Heart left ventricle (tissue), 16 donors: ENCODE measurements around the gene DOCK1. TPM values are rescaled to one million over a fixed set of nuclear protein-coding genes. Genes with fewer than 3 reads are reported as not detected.

Experiments
- ATAC-seq, 4 donors: fragments of 200-7000 bp; cut with Tn5 transposase; one replicate each; pipeline ENCODE4 v1.9.1; 2020 to 2022; ENCODE audit warnings: moderate library complexity in 4 of 4, mild to moderate bottlenecking in 3 of 4, moderate number of reproducible peaks in 1 of 4
- DNase-seq, 5 donors: peaks; one replicate each; pipeline ENCODE4 v3.0.0-alpha.2; 2020
- H3K27ac ChIP-seq, 12 donors: fragments of 200-600 bp; sonication (generic) in 4 of 12; one replicate each; pipeline versions ENCODE4 v1.5.0 to v1.8.0; 2016 to 2022; ENCODE audit warnings: mild to moderate bottlenecking in 2 of 12
- H3K27me3 ChIP-seq, 9 donors: fragments of 200-600 bp; sonication (generic) in 2 of 9; one replicate each; pipeline versions ENCODE4 v1.5.1 to v1.8.0; 2016 to 2022; ENCODE audit warnings: mild to moderate bottlenecking in 3 of 9
- H3K36me3 ChIP-seq, 9 donors: fragments of 200-600 bp; sonication (generic) in 2 of 9; one replicate each; pipeline versions ENCODE4 v1.5.0 to v1.8.0; 2018 to 2022; ENCODE audit warnings: mild to moderate bottlenecking in 2 of 9
- H3K4me1 ChIP-seq, 12 donors: fragments of 200-600 bp; sonication (generic) in 4 of 12; one replicate each; pipeline versions ENCODE4 v1.5.0 to v1.8.0; 2016 to 2022; ENCODE audit warnings: mild to moderate bottlenecking in 3 of 12
- H3K4me3 ChIP-seq, 12 donors: fragments of 200-600 bp; sonication (generic) in 4 of 12; one replicate each; pipeline versions ENCODE4 v1.5.0 to v1.8.0; 2017 to 2022; ENCODE audit warnings: mild to moderate bottlenecking in 9 of 12, moderate library complexity in 4 of 12
- H3K9me3 ChIP-seq, 12 donors: fragments of 200-600 bp; sonication (generic) in 4 of 12; one replicate each; pipeline versions ENCODE4 v1.5.0 to v1.8.0; 2016 to 2022; ENCODE audit warnings: mild to moderate bottlenecking in 1 of 12
- CTCF ChIP-seq, 12 donors: fragments of 200-600 bp; sonication (generic) in 4 of 12; IDR thresholded peaks; one replicate each; pipeline versions ENCODE4 v1.5.0 to v1.8.0; 2018 to 2022; ENCODE audit warnings: antibody characterized with exemption in 12 of 12, mild to moderate bottlenecking in 5 of 12
- POLR2A ChIP-seq, 2 donors: fragments of 450-650 bp; IDR thresholded peaks; one replicate each; pipeline ENCODE4 v1.6.1; 2017; ENCODE audit warnings: antibody characterized with exemption in 2 of 2, mild to moderate bottlenecking in 2 of 2, moderate library complexity in 2 of 2
- WGBS, 4 donors: extraction: QIAGEN DNeasy Blood & Tissue Kit in 2 of 4; methylation state at CpG; one replicate each; pipeline versions ENCODE4 v1.1.5 to v1.1.7; 2013 to 2018; 5-methylcytosine and 5-hydroxymethylcytosine counted together
- intact Hi-C, 10 donors: fragments of 100-400 bp; cut with DNase I; formaldehyde crosslinking; loops; one replicate each; pipeline versions ENCODE4 v1.11.1 to v1.14.2; 2022
- polyA plus RNA-seq, 2 donors: library from polyadenylated mRNA; stranded (reverse); fragments of 200-250 nt; gene quantifications; one replicate each; pipeline ENCODE4 v1.2.3, GENCODE V29; 2013
- total RNA-seq, 9 donors: library from RNA; depleted of rRNA in 2 of 9; stranded (reverse); fragments of >200 nt in 2 of 9; fragmentation: NEBNext Ultra II Directional in 3 of 9; extraction: Animal tissue kit (Norgen Biotek cat#: 25700) in 3 of 9; gene quantifications; one replicate each; pipeline versions ENCODE4 v1.1.0 to v1.2.4, GENCODE V29; 2016 to 2023
- donor health status: ischemic (EF 13 %, LVEDD 7.1; RV severe dilation, severe dysfunction).
- donor health status: healthy with polysubstance abuse.
- donor health status: DM: no; HTN: yes; CAD: no.
- donor health status: DM: no; HTN: no; CAD: no.
- donor health status: ischemic (EF 25% LVEDD 6.9; RV normal size, moderate dysfunction).
- donor health status: ischemic (EF 25% LVEDD 5.7; RV mildly dilated, moderate dysfunction).
- donor health status: healthy.
- donor health status: DM: yes; HTN: yes; CAD: no.
- donor health status: ischemic (EF 35%, LVEDD 5.7; RV mildly dilated, moderate dysfunction).
- donor health status: nonischemic (EF 11% LVEDD 7.7; RV severe dilation, severe dysfunction).
- donor health status: DM: yes; HTN: yes; CAD: no.
- donor health status: PGD.
- donor health status: ischemic (EF 29% LVEDD 5.4; RV normal size, mild dysfunction).
- donor health status: nonischemic (EF 23%, LVEDD 6.1; RV moderate dilation, normal function).

The DOCK1 gene
- total and polyA plus RNA-seq, 11 donors: 5.0 to 31.6 (median 18.6) TPM

DNA sequence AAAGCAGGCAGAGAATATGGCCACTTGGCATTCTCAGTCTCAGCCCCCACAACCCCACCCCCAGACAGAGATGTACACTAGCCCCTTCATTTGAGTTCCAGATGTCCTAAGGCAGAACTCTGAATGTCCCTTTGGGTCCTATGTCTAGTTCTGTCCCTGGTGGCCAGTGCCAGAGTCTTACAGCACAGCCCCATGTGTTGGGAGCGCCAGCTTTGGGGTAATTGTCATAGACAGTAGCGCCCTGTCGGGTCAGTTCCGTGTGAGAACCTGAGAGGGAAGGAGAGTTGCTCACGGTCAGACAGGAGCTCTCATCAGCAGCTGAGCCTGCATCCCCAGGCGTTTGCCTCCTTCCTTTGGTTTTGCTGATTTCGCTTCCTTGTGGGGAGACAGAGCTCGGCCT, 386.1 kb downstream of the DOCK1 start:
- H3K36me3 ChIP-seq: peaks cover 0 to 4% (median 0%) of the 10 kb centered on the region in 9 donors
- no peaks in the 10 kb centered on the region for H3K27me3 ChIP-seq
- no peak overlapping the region for H3K4me3 ChIP-seq
- ATAC-seq (no peak), DNase-seq (no peak)
- H3K27ac ChIP-seq: no peak overlapping the region
- no peak for TF ChIP-seq CTCF (IDR thresholded peaks at IDR 0.05)
- no peak for TF ChIP-seq POLR2A (IDR thresholded peaks at IDR 0.05)
- intact Hi-C loops: no loop called here
- H3K9me3 ChIP-seq: peaks cover 0 to 32% (median 13%) of the 10 kb centered on the region in 12 donors
- H3K4me1 ChIP-seq: no peaks in the 10 kb centered on the region
- WGBS, 4 donors: 90 to 94% (median 93%) methylated on average over 8 of the region's 8 CpGs

GRCh38 chr10:127292888-127293287, 387.7 kb downstream of the DOCK1 start:
- H3K4me3 ChIP-seq: no peak overlapping the region
- no peaks in the 10 kb centered on the region for H3K4me1 ChIP-seq
- H3K36me3 ChIP-seq: no peaks in the 10 kb centered on the region
- WGBS, 4 donors: 95 to 100% (median 97%) methylated on average over 4 of the region's 4 CpGs
- TF ChIP-seq POLR2A (IDR thresholded peaks at IDR 0.05) (no peak), CTCF (IDR thresholded peaks at IDR 0.05) (no peak)
- peaks cover 0 to 17% (median 8%) of the 10 kb centered on the region in 12 donors for H3K9me3 ChIP-seq
- ATAC-seq: no peak
- no peaks in the 10 kb centered on the region for H3K27me3 ChIP-seq
- H3K27ac ChIP-seq: no peak overlapping the region
- no peak for DNase-seq
- intact Hi-C loops: no loop called here

GRCh38 chr10:127293640-127294039, 388.4 kb downstream of the DOCK1 start:
- no peak for TF ChIP-seq POLR2A (IDR thresholded peaks at IDR 0.05)
- TF ChIP-seq CTCF (IDR thresholded peaks at IDR 0.05): no peak
- Histone ChIP-seq H3K27ac (no peak overlapping the region), H3K27me3 (no peaks in the 10 kb centered on the region), H3K9me3 (peaks cover 0 to 10% (median 2%) of the 10 kb centered on the region in 12 donors), H3K36me3 (no peaks in the 10 kb centered on the region), H3K4me3 (no peak overlapping the region), H3K4me1 (no peaks in the 10 kb centered on the region)
- DNase-seq (no peak), ATAC-seq (no peak)
- 82 to 95% (median 92%) methylated on average over 8 of the region's 8 CpGs for WGBS, 4 donors
- intact Hi-C loops: no loop called here

DNA sequence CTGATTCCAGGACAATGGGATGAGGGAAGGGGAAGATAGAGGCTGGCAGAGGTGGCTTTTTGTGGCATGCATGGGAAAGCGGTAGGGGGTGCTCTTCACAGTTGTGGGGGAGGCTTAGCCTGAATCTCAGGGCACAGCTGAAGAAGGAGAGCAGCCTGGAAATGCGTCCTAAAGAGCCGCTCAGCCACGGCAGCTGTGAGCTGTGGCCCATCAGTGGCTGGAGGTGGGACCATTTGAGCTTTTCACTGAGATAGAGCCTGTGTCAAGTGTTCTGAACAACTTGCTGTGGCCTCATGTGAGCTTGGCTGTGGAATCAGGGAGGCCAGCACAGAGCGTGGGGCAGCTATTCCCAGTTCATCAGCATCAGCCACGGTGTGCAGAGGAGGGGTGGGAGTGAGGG, 391.5 kb downstream of the DOCK1 start:
- Histone ChIP-seq H3K9me3 (no peaks in the 10 kb centered on the region), H3K4me3 (no peak overlapping the region), H3K27ac (no peak overlapping the region), H3K36me3 (no peaks in the 10 kb centered on the region), H3K27me3 (no peaks in the 10 kb centered on the region), H3K4me1 (peaks cover 0 to 11% (median 0%) of the 10 kb centered on the region in 12 donors)
- ATAC-seq: no peak
- no peak for DNase-seq
- TF ChIP-seq CTCF (IDR thresholded peaks at IDR 0.05) (no peak), POLR2A (IDR thresholded peaks at IDR 0.05) (no peak)
- intact Hi-C loops: no loop called here
- 97 to 98% (median 97%) methylated on average over 6 of the region's 6 CpGs for WGBS, 4 donors
